ENCODE measurements around the gene ESRRB. TPM values are rescaled to one million over a fixed set of nuclear protein-coding genes. Genes with fewer than 3 reads are reported as not detected.

ESRRB gene
- total RNA-seq, 1 donor from 2014 or later: 0.11 TPM

DNA sequence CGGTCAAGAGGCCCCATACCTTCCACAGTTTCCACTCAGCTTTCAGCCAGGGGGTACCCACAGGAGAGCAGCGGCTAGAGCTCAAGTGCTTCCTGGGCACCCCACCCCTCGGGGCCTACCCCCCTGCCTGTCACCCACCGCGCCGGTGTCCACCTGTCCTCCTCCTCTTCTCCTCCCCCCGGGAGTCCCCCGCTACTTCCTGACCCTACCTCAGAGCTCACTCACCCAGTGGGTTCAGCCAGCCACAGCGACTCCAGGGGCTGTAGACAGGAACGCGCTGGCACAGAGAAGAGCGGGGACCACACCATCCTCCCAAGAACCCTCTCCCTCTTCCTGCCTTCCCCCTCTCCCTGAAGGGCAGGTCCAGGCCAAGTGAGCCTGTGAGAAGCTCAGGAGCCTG, 123.0 kb downstream of the ESRRB start:
- H3K9me3 Mint-ChIP-seq: no peaks in the 10 kb centered on the region
- DNase-seq: no peak
- CTCF ChIA-PET: no interaction called here

DNA sequence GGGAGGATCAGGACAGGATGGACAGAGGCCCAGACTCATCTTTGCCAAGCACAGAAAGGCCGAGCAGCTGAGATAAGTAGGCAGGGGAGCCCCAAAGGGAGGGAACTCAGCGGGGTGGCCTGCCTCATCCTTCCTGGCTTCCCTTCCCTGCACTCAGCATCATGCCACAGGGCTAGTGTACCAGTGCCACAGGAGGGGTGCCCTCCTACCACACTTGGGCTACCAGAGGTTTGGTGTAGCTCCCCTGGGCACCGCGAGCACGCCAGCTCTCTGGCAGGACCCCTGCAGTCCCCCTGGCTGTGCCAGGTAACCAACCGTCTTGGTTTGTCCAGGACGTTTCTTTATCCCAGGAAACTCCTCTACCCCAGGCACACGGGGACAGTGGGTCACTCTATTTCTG, 123.5 kb downstream of the ESRRB start:
- no peaks in the 10 kb centered on the region for H3K36me3 Mint-ChIP-seq (ENCODE audit: low read depth)

More for the DNA sequence above, 123.0 kb downstream of the ESRRB start:
- no peak for ATAC-seq (ENCODE audit: low read depth)
- peaks cover 9% of the 10 kb centered on the region for H3K27me3 Mint-ChIP-seq
- no peak overlapping the region for H3K27ac Mint-ChIP-seq
- intact Hi-C loops (cut with micrococcal nuclease): no loop called here
- TF ChIP-seq, protein P1, sequence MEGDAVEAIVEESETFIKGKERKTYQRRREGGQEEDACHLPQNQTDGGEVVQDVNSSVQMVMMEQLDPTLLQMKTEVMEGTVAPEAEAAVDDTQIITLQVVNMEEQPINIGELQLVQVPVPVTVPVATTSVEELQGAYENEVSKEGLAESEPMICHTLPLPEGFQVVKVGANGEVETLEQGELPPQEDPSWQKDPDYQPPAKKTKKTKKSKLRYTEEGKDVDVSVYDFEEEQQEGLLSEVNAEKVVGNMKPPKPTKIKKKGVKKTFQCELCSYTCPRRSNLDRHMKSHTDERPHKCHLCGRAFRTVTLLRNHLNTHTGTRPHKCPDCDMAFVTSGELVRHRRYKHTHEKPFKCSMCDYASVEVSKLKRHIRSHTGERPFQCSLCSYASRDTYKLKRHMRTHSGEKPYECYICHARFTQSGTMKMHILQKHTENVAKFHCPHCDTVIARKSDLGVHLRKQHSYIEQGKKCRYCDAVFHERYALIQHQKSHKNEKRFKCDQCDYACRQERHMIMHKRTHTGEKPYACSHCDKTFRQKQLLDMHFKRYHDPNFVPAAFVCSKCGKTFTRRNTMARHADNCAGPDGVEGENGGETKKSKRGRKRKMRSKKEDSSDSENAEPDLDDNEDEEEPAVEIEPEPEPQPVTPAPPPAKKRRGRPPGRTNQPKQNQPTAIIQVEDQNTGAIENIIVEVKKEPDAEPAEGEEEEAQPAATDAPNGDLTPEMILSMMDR (IDR thresholded peaks at IDR 0.05): no peak
- H3K36me3 Mint-ChIP-seq (ENCODE audit: low read depth): no peaks in the 10 kb centered on the region
- no peak overlapping the region for H3K4me3 Mint-ChIP-seq
- no peaks in the 10 kb centered on the region for H3K4me1 Mint-ChIP-seq
- POLR2A ChIA-PET: no interaction called here

DNA sequence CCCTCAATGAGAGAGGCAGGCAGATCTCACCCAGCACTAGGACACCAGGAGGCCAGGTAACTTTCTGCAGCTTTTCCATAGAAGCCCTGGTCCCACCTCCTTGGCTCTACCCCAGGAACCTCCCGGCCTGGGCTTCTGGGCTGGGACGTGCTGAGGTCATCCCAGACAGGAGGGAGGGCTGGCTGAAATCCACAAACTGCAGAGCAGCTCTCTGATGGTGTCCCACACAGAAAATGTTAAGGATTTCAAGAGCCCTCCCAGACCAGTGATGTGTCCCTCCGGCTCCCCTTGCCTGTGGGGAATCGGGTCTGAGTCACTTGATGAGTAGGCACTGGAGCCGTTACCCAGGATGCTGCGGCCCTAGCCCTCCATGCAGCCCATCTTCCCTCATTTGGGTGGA, 124.1 kb downstream of the ESRRB start:
- ChIA-PET CTCF (no interaction called here), POLR2A (no interaction called here)
- ATAC-seq (ENCODE audit: low read depth): no peak
- intact Hi-C loops (cut with micrococcal nuclease): no loop called here
- H3K4me3 Mint-ChIP-seq: no peak overlapping the region
- H3K36me3 Mint-ChIP-seq (ENCODE audit: low read depth): no peaks in the 10 kb centered on the region
- TF ChIP-seq, protein P1 (IDR thresholded peaks at IDR 0.05): no peak
- no peak for DNase-seq
- no peak overlapping the region for H3K27ac Mint-ChIP-seq
- no peaks in the 10 kb centered on the region for H3K4me1 Mint-ChIP-seq
- no peaks in the 10 kb centered on the region for H3K9me3 Mint-ChIP-seq
- H3K27me3 Mint-ChIP-seq: peaks cover 9% of the 10 kb centered on the region

More for the DNA sequence above, 123.5 kb downstream of the ESRRB start:
- Mint-ChIP-seq H3K4me1 (no peaks in the 10 kb centered on the region), H3K4me3 (no peak overlapping the region), H3K9me3 (no peaks in the 10 kb centered on the region), H3K27ac (no peak overlapping the region), H3K27me3 (peaks cover 9% of the 10 kb centered on the region)
- ATAC-seq (ENCODE audit: low read depth) (no peak), DNase-seq (no peak)
- CTCF ChIA-PET: no interaction called here
- TF ChIP-seq, protein P1 (IDR thresholded peaks at IDR 0.05): no peak
- intact Hi-C loops (cut with micrococcal nuclease): no loop called here
- POLR2A ChIA-PET: no interaction called here

DNA sequence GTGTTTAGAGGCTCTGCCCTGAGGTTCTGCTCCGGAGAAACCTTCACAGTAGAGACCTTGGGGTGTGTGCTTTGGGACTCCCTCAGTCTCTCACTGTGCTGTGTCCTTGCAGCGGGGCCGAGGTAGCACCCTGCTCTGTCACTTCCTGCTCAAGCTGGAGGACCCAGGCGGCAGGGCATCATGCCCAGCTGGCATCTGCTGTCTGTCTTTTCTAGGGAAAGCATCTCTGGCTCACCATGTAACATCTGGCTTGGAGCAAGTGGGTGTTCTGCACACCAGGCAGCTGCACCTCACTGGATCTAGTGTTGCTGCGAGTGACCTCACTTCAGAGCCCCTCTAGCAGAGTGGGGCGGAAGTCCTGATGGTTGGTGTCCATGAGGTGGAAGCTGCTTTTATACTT, 124.5 kb downstream of the ESRRB start:
- ChIA-PET CTCF (no interaction called here), POLR2A (no interaction called here)
- H3K27ac Mint-ChIP-seq: no peak overlapping the region
- peaks cover 9% of the 10 kb centered on the region for H3K27me3 Mint-ChIP-seq
- H3K4me3 Mint-ChIP-seq: no peak overlapping the region
- intact Hi-C loops (cut with micrococcal nuclease): no loop called here
- H3K9me3 Mint-ChIP-seq: no peaks in the 10 kb centered on the region
- TF ChIP-seq, protein P1 (IDR thresholded peaks at IDR 0.05): no peak
- no peaks in the 10 kb centered on the region for H3K36me3 Mint-ChIP-seq (ENCODE audit: low read depth)
- no peak for ATAC-seq (ENCODE audit: low read depth)
- no peak for DNase-seq
- no peaks in the 10 kb centered on the region for H3K4me1 Mint-ChIP-seq

DNA sequence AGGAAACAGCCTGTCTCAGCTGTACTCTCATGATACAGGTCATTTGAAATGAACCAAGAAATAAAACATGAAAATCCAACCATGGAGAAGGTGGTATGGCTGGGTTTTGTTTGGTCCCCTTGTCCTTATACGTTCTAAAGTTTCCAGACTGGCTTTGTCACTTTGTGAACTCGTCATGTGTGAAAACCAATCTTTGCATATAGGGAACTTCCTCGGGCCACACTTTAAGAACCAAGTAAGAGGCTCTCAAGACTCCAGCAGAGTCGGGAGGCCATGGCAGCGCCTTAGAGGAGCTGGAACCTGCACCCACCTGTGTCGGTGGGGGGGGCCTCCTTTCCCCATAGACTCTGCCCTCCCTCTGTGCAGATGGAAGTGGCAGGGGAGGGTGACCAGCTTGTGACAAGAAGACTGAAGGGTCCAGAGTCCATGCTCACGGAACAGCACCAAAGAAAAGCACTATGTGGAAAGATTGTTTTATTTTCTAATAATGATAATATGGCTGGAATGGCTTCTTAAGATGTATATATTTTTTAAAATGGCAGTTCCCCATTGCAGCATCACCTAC, 125.3 kb downstream of the ESRRB start:
- H3K9me3 Mint-ChIP-seq: no peaks in the 10 kb centered on the region
- POLR2A ChIA-PET: no interaction called here
- CTCF ChIA-PET: no interaction called here
- TF ChIP-seq, protein P1 (IDR thresholded peaks at IDR 0.05): no peak
- no peaks in the 10 kb centered on the region for H3K4me1 Mint-ChIP-seq
- intact Hi-C loops (cut with micrococcal nuclease): no loop called here
- H3K36me3 Mint-ChIP-seq (ENCODE audit: low read depth): no peaks in the 10 kb centered on the region
- no peak overlapping the region for H3K27ac Mint-ChIP-seq
- peaks cover 6% of the 10 kb centered on the region for H3K27me3 Mint-ChIP-seq
- ATAC-seq (ENCODE audit: low read depth): no peak
- H3K4me3 Mint-ChIP-seq: no peak overlapping the region
- no peak for DNase-seq
